HG03342 (cell line): ENCODE results near the gene ATP8A2.

Experiments used
- ATAC-seq: cut with Tn5 transposase; IDR thresholded peaks from one replicate; pipeline ENCODE4 v1.9.1; 2021; ENCODE audit warnings: mild to moderate bottlenecking, moderate library complexity; ENCODE audit not compliant: unreplicated experiment

The ATP8A2 gene

GRCh38 chr13:25874064-25874737, 502.4 kb downstream of the ATP8A2 start:
- ATAC-seq, result no peak

- ATAC-seq, result no peak
Observed at GRCh38 chr13:25874907-25875306, 503.1 kb downstream of the ATP8A2 start.

- no peak for ATAC-seq
Observed at GRCh38 chr13:25876247-25876646, 504.5 kb downstream of the ATP8A2 start.

- ATAC-seq, result no peak
Observed at GRCh38 chr13:25879466-25879865, 507.7 kb downstream of the ATP8A2 start.

- no peak for ATAC-seq
Observed at GRCh38 chr13:25881136-25881926, 509.6 kb downstream of the ATP8A2 start.

- ATAC-seq, result no peak
Observed at GRCh38 chr13:25881971-25882451, 510.2 kb downstream of the ATP8A2 start.

- ATAC-seq, result no peak
Observed at GRCh38 chr13:25882466-25883357, 510.9 kb downstream of the ATP8A2 start.

GRCh38 chr13:25885418-25885817, 513.6 kb downstream of the ATP8A2 start:
- ATAC-seq, result no peak

- ATAC-seq, result no peak
Observed at GRCh38 chr13:25886438-25887214, 514.9 kb downstream of the ATP8A2 start.

GRCh38 chr13:25887962-25888655, 516.3 kb downstream of the ATP8A2 start:
- no peak for ATAC-seq

GRCh38 chr13:25890671-25891212, 519.0 kb downstream of the ATP8A2 start:
- no peak for ATAC-seq

- no peak for ATAC-seq
Observed at GRCh38 chr13:25898991-25899390, 527.2 kb downstream of the ATP8A2 start.

- no peak for ATAC-seq
Observed at GRCh38 chr13:25899464-25899863, 527.7 kb downstream of the ATP8A2 start.

GRCh38 chr13:25899952-25900351, 528.2 kb downstream of the ATP8A2 start:
- ATAC-seq, result no peak

- peak; percentile 77 for ATAC-seq
Observed at GRCh38 chr13:25901460-25902376, 529.9 kb downstream of the ATP8A2 start.

- ATAC-seq, result no peak
Observed at GRCh38 chr13:25902455-25902854, 530.7 kb downstream of the ATP8A2 start.

GRCh38 chr13:25902891-25903341, 531.1 kb downstream of the ATP8A2 start:
- no peak for ATAC-seq

- no peak for ATAC-seq
Observed at GRCh38 chr13:25904830-25905229, 533.1 kb downstream of the ATP8A2 start.
